NB4 (cell line): ENCODE results near the gene SPEF1.
A peak's percentile ranks its signal among the peaks of the same experiment; 100 is the strongest.

ENCODE experiments used
- CTCF ChIP-seq: IDR thresholded peaks from one replicate; pipeline ENCODE4 v1.5.1; 2012; ENCODE audit warnings: low read depth, low read length
- MAX ChIP-seq: IDR thresholded peaks from 2 replicates; pipeline ENCODE4 v1.6.1; 2011; ENCODE audit warnings: low read depth, low read length
- MYC ChIP-seq: IDR thresholded peaks from 2 replicates; pipeline ENCODE4 v1.6.1; 2011; ENCODE audit warnings: low read depth, low read length
- POLR2A ChIP-seq: IDR thresholded peaks from 2 replicates; pipeline ENCODE4 v1.6.1; 2011; ENCODE audit warnings: mild to moderate bottlenecking; ENCODE audit not compliant: insufficient read length; ENCODE audit errors: extremely low read depth

GRCh38 chr20:3753098-3753497 is 28.1 kb downstream of the SPEF1 start:
- TF ChIP-seq POLR2A, result no peak
- peak; percentile 96 for TF ChIP-seq CTCF
- no peak for TF ChIP-seq MAX
- TF ChIP-seq MYC, result no peak
